K562 (cell line): ENCODE data around the gene LSM4. TPM values are rescaled to one million over a fixed set of nuclear protein-coding genes. Genes with fewer than 3 reads are reported as not detected.

Source experiments
- E2F3 ChIP-seq: fragments of 250-450 bp; sonication (Bioruptor Pico); IDR thresholded peaks from 2 replicates; pipeline ENCODE4 v1.4.0; 2020; ENCODE audit warnings: mild to moderate bottlenecking
- MAZ ChIP-seq, 2 experiments: fragments of 450-650 bp in 1 of 2; sonication (generic) in 1 of 2; formaldehyde crosslinking; IDR thresholded peaks in 1 of 2; conservative IDR thresholded peaks in 1 of 2; 2 replicates each; pipeline versions ENCODE4 v1.4.0 to v1.5.0; 2020; ENCODE audit warnings: mild to moderate bottlenecking in 1 of 2, missing genetic modification reagents in 1 of 2
- NR3C1 ChIP-seq: sonication (generic); formaldehyde crosslinking; IDR thresholded peaks from 2 replicates; pipeline ENCODE4 v1.8.1; 2022; ENCODE audit warnings: missing genetic modification reagents
- POLR2G ChIP-seq: fragments of 200-400 bp; formaldehyde crosslinking; IDR thresholded peaks from 2 replicates; pipeline ENCODE4 v1.6.1; 2017; ENCODE audit warnings: low read depth, mild to moderate bottlenecking, antibody characterized with exemption, low read length, moderate library complexity
- RBFOX2 ChIP-seq: fragments of 200-400 bp; formaldehyde crosslinking; IDR thresholded peaks from 2 replicates; pipeline ENCODE4 v1.6.1; 2017; ENCODE audit warnings: low read depth, mild to moderate bottlenecking, low read length, moderate library complexity
- RFX7 ChIP-seq: fragments of 250-450 bp; sonication (Bioruptor Pico); IDR thresholded peaks from 2 replicates; pipeline ENCODE4 v1.5.1; 2021; ENCODE audit warnings: mild to moderate bottlenecking
- TCF3 ChIP-seq: sonication (generic); formaldehyde crosslinking; IDR thresholded peaks from 2 replicates; pipeline ENCODE4 v1.4.0; 2020; ENCODE audit warnings: mild to moderate bottlenecking, missing genetic modification reagents
- ZFP1 ChIP-seq: fragments of 450-650 bp; formaldehyde crosslinking; IDR thresholded peaks from 2 replicates; pipeline ENCODE4 v1.4.0; 2020; ENCODE audit warnings: mild to moderate bottlenecking, mixed read lengths
- ZSCAN29 ChIP-seq: fragments of 450-650 bp; IDR thresholded peaks from 2 replicates; pipeline ENCODE4 v1.6.1; 2017
- polyA plus RNA-seq, 8 experiments: library from polyadenylated mRNA; depleted of rRNA in 4 of 8; stranded (reverse) in 5 of 8; unstranded in 3 of 8; fragments of >200 nt; fragmentation: Nextera tagmentation in 2 of 8; fragmentation: Illumina TruSeq in 1 of 8; extraction: Ambion mirVana in 2 of 8; extraction: Trizol in 1 of 8; gene quantifications; 2 replicates each; pipeline versions ENCODE4 v1.2.1 to v1.2.3, GENCODE V29; 2011 to 2014; ENCODE audit warnings: inconsistent platforms in 1 of 8, missing spikeins in 1 of 8
- total RNA-seq, 7 experiments: library from RNA; depleted of rRNA in 6 of 7; stranded (reverse); fragments of >200 nt in 6 of 7; fragmentation: Illumina TruSeq in 2 of 7; extraction: Trizol in 2 of 7; gene quantifications; 2 replicates each; pipeline versions ENCODE4 v1.2.1 to v1.2.3, GENCODE V29; 2011 to 2021; ENCODE audit warnings: low replicate concordance in 1 of 7
- TF ChIP-seq, protein P1 (sequence below): IDR thresholded peaks from 2 replicates; pipeline ENCODE4 v1.6.1; 2012; ENCODE audit warnings: low read depth, low read length, improper control_type of control experiment, borderline replicate concordance
- TF ChIP-seq, protein P2 (sequence below): fragments of 250-450 bp; sonication (Bioruptor Pico); IDR thresholded peaks from 2 replicates; pipeline ENCODE4 v1.4.0; 2020; ENCODE audit warnings: borderline replicate concordance

Gene LSM4
- total and polyA plus RNA-seq, 9 of the 15 experiments (the other 6 are each of a cell fraction or from before 2014, with no cell fraction given), result 11.9 to 763 (median 202) TPM

- TF ChIP-seq NR3C1, result no peak
- peak; percentile 79 for TF ChIP-seq POLR2G
- TF ChIP-seq RFX7, result no peak
- peak; percentile 85 for TF ChIP-seq RBFOX2
- TF ChIP-seq, protein P1, sequence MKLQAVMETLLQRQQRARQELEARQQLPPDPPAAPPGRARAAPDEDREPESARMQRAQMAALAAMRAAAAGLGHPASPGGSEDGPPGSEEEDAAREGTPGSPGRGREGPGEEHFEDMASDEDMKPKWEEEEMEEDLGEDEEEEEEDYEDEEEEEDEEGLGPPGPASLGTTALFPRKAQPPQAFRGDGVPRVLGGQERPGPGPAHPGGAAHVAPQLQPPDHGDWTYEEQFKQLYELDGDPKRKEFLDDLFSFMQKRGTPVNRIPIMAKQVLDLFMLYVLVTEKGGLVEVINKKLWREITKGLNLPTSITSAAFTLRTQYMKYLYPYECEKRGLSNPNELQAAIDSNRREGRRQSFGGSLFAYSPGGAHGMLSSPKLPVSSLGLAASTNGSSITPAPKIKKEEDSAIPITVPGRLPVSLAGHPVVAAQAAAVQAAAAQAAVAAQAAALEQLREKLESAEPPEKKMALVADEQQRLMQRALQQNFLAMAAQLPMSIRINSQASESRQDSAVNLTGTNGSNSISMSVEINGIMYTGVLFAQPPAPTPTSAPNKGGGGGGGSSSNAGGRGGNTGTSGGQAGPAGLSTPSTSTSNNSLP, result no peak
- TF ChIP-seq, protein P2, sequence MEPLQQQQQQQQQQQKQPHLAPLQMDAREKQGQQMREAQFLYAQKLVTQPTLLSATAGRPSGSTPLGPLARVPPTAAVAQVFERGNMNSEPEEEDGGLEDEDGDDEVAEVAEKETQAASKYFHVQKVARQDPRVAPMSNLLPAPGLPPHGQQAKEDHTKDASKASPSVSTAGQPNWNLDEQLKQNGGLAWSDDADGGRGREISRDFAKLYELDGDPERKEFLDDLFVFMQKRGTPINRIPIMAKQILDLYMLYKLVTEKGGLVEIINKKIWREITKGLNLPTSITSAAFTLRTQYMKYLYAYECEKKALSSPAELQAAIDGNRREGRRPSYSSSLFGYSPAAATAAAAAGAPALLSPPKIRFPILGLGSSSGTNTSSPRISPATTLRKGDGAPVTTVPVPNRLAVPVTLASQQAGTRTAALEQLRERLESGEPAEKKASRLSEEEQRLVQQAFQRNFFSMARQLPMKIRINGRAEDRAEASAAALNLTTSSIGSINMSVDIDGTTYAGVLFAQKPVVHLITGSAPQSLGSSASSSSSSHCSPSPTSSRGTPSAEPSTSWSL (CRISPR knock-in tag), result no peak
- no peak for TF ChIP-seq E2F3 (CRISPR knock-in tag)
- peak; percentile 99 to 100 for TF ChIP-seq MAZ (CRISPR knock-in tag; conservative IDR thresholded peaks at IDR 0.05 in 1 of 2, IDR thresholded peaks at IDR 0.05 in 1 of 2)
- TF ChIP-seq TCF3, result 0 out of 2 replicates have a peak, but pooled peaks have one; percentile 17
- TF ChIP-seq ZFP1, result no peak
- TF ChIP-seq ZSCAN29, result peak; percentile 67; the same call in 1 of the 2 replicates
These were observed 42.4 kb downstream of the LSM4 start (continued) for GRCh38 chr19:18280247-18281081.
